ENCODE results near the gene APBB2.

The APBB2 gene

DNA sequence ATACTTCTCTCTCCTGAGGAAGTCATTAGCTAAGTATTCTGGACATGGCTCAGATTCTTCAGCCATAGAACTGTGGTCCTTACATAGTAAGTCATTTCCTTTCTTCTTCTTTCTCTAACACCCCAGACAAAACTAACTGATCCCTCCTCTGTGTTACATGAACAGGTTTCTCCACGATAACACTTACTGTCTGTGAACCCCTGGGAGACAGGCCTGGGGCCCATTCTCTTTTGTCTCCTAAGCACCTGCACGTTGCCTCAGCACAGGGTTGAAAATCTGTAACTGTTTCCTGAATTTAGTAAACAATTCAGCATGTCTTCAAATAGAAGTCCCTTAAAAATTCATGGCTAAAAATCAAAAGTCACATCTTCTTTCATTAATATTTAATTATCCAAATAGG lies 24.7 kb downstream of the APBB2 start:
- DNase-seq (ENCODE audit: low read depth, low spot score): no peak

GRCh38 chr4:41189076-41189475 lies 25.3 kb downstream of the APBB2 start:
- no peak for DNase-seq (ENCODE audit: low read depth, low spot score)

GRCh38 chr4:41185614-41186592 lies 28.4 kb downstream of the APBB2 start:
- no peak for DNase-seq (ENCODE audit: low read depth, low spot score)

DNA sequence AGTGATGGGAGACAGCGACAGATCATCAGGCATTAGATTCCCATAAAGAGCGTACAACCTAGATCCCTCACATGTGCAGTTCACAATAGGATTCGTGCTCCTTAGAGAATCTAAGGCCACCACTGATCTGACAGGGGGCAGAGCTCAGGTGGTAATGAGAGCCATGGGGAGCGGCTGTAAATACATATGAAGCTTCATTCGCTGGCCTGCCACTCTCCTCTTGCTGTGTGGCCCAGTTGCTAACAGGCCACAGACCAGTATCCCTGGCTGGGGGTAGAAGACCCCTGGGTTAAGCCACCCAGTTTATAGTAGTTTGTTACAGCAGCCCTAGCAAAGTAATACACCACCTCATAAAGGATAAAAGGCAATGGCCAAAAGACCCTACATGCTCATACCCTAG lies 30.3 kb downstream of the APBB2 start:
- DNase-seq (ENCODE audit: low read depth, low spot score): no peak

- no peak for DNase-seq (ENCODE audit: low read depth, low spot score)
These were observed 31.3 kb downstream of the APBB2 start for GRCh38 chr4:41183021-41183553.

DNA sequence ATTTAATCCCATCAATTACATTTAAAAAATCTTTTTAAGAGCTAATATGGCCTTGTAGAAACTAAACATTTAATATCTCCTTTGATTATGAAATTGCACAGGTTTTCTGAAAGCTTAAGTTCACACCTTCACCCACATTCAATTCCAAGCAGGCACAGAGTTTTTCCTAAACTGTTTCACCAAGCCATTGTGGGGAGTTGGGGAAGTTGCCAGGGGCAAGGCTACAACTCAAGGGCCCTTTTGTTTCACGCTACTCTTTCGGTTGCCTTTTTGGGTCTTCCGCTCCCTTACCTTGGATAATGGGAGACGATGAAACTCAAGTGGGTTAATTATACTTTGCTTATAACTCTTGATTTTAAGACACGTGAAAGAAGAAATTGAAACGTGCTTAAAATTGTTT lies 33.3 kb downstream of the APBB2 start:
- no peak for DNase-seq (ENCODE audit: low read depth, low spot score)

- no peak for DNase-seq (ENCODE audit: low read depth, low spot score)
These were observed 34.7 kb downstream of the APBB2 start for GRCh38 chr4:41179498-41180195.

- DNase-seq (ENCODE audit: low read depth, low spot score): peak; percentile 57
These were observed 35.7 kb downstream of the APBB2 start for GRCh38 chr4:41178372-41179370.

- no peak for DNase-seq (ENCODE audit: low read depth, low spot score)
These were observed 37.3 kb downstream of the APBB2 start for GRCh38 chr4:41177016-41177415.

GRCh38 chr4:41176340-41176739 lies 38.0 kb downstream of the APBB2 start:
- DNase-seq (ENCODE audit: low read depth, low spot score): no peak

- DNase-seq (ENCODE audit: low read depth, low spot score): no peak
These were observed 38.5 kb downstream of the APBB2 start for GRCh38 chr4:41175794-41176193.

DNA sequence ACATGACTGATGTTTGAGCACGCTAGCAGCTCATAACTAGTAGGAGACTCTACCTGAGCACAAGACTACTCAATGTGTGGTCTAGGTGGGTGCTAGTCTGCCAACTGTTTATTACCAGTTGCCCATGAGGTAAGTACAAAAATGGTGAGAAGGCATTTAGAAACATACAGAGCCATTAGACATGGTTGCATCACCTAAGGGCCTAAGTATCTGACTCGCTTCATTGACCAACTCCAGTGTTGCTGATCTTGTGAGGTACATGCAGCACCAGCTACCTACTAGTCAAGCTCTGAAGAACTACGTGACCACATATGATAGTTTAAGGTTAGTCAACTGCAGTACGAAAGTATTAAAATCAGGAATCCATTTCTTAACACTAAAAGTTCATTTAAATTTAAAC lies 39.9 kb downstream of the APBB2 start:
- DNase-seq (ENCODE audit: low read depth, low spot score): no peak

GRCh38 chr4:41172786-41173185 lies 41.6 kb downstream of the APBB2 start:
- no peak for DNase-seq (ENCODE audit: low read depth, low spot score)

- DNase-seq (ENCODE audit: low read depth, low spot score): no peak
These were observed 45.0 kb downstream of the APBB2 start for GRCh38 chr4:41169256-41169800.

DNA sequence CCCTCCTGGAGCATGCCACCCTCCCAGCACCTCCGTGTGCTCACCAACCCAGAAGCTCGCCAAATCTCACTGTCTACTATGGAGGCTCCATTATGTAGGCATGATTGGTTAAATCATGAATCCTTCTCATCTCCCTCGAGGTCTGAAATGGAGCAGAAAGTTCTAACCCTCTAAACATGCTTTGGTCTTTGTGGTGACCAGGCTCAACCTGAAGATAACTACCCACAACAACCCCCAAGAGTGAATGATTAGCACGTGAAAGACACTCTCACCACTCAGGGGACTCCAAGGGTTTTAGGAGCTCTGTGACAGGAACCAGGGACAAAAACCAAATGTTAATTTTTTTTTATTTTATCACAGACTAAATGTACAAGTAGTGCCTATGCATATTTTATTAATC lies 47.2 kb downstream of the APBB2 start:
- DNase-seq (ENCODE audit: low read depth, low spot score): no peak

DNA sequence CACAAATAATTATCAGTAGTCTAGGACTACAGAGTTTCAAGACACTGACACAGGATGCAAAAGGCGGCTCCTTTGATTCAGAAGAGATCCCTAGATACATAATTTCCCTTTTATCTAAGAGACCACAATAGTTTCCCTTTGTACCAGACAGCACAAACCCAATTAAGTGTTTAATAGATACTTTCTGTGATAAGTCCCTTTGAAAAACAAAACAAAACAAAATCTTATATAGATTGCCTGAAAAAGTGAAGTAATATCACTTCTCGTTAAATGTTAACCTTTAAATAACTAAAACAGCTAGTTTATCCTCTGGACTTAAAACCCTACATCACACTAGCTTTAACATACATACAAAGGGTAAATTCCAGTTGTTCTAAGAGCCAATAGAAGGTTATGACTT lies 49.9 kb downstream of the APBB2 start:
- DNase-seq (ENCODE audit: low read depth, low spot score): no peak

DNA sequence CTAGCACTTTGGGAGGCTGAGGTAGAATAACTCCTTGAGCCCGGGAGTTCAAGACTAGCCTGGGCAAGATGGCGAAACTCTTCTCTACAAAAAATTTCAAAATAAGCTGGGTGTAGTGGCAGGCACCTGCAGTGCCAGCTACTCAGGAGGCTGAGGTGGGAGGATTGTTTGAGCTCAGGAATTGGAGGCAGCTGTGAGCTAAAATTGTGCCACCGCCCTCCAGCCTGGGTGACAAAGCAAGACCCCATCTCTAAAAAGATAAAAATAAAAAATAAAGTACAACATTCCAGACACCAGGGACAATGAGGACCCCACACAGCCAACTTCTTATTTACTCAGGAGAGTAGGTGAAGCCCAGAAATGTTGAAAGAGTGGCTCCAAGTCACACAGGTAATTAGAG lies 53.0 kb downstream of the APBB2 start:
- DNase-seq (ENCODE audit: low read depth, low spot score): no peak

GRCh38 chr4:41160856-41161255 lies 53.5 kb downstream of the APBB2 start:
- no peak for DNase-seq (ENCODE audit: low read depth, low spot score)

- DNase-seq (ENCODE audit: low read depth, low spot score): no peak
These were observed 54.1 kb downstream of the APBB2 start for GRCh38 chr4:41160012-41160789.

DNA sequence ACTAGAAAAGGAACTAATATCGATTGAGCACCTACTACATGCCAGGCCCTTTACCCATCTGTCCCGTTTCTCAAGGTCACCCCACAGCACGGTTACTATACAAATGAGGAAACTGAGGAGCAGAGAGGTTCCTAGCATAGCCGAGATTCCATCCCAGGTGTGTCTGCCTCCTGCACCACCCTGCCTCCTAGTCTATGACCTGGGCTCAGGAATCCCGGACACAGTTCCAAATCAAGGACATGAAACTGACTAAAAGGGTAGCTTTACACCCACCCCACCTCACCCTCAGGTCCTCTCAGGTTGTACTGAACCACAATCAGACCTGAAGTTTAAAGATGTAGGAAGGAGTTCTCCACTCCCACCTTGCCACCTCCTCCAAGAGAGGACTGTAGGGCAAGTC lies 55.6 kb downstream of the APBB2 start:
- no peak for DNase-seq (ENCODE audit: low read depth, low spot score)

Measured in brain pericyte (primary cell).